CD4-positive, CD25-positive, alpha-beta regulatory T cell (primary cell): ENCODE results near the gene CHMP1B. TPM values are rescaled to one million over a fixed set of nuclear protein-coding genes. Genes with fewer than 3 reads are reported as not detected.

Source experiments
- ATAC-seq, 2 donors: fragments of 150-1000 bp; cut with Tn5 transposase; one replicate each; pipeline ENCODE4 v1.10.0; 2021; ENCODE audit warnings: low read depth in 2 of 2, moderate number of reproducible peaks in 2 of 2, moderate library complexity in 1 of 2
- DNase-seq, 3 donors: peaks; one replicate each; pipeline versions ENCODE4 v3.0.0 to v3.0.0-alpha.2; 2012 to 2022; ENCODE audit warnings: mixed read lengths in 1 of 3
- H3K27ac ChIP-seq: one replicate; pipeline ENCODE4 v1.7.0; 2013; ENCODE audit warnings: mild to moderate bottlenecking, low read length; ENCODE audit not compliant: insufficient read depth, poor library complexity, severe bottlenecking
- H3K27me3 ChIP-seq: one replicate; pipeline ENCODE4 v1.7.0; 2013; ENCODE audit warnings: low read length; ENCODE audit not compliant: control insufficient read depth, insufficient read depth
- H3K36me3 ChIP-seq: one replicate; pipeline ENCODE4 v1.7.0; 2013; ENCODE audit warnings: mild to moderate bottlenecking, low read length, moderate library complexity; ENCODE audit not compliant: control insufficient read depth, insufficient read depth
- H3K4me1 ChIP-seq: 2 replicates; pipeline ENCODE4 v1.7.0; 2013; ENCODE audit warnings: mild to moderate bottlenecking, low read length; ENCODE audit not compliant: insufficient read depth, control insufficient read depth, poor library complexity, severe bottlenecking
- H3K4me3 ChIP-seq: one replicate; pipeline ENCODE4 v1.7.0; 2013; ENCODE audit warnings: low read depth, mild to moderate bottlenecking, low read length, moderate library complexity
- H3K9me3 ChIP-seq, 2 experiments: 1 replicate in 1 of 2; 2 replicates in 1 of 2; pipeline ENCODE4 v1.7.0; 2013; ENCODE audit warnings: low read length in 2 of 2, mild to moderate bottlenecking in 1 of 2, moderate library complexity in 1 of 2; ENCODE audit not compliant: control insufficient read depth in 2 of 2
- H3K27ac Mint-ChIP-seq, 3 donors: one replicate each; pipeline ENCODE4 v1.8.0; 2020 to 2022; ENCODE audit warnings: mild to moderate bottlenecking in 3 of 3, mixed read lengths in 3 of 3, moderate library complexity in 2 of 3
- H3K27me3 Mint-ChIP-seq: one replicate; pipeline ENCODE4 v1.8.0; 2022; ENCODE audit warnings: mild to moderate bottlenecking, mixed read lengths
- H3K36me3 Mint-ChIP-seq: one replicate; pipeline ENCODE4 v1.8.0; 2020; ENCODE audit warnings: mixed read lengths
- H3K4me1 Mint-ChIP-seq, 4 donors: one replicate each; pipeline ENCODE4 v1.8.0; 2020 to 2022; ENCODE audit warnings: mixed read lengths in 4 of 4, mild to moderate bottlenecking in 1 of 4
- H3K4me3 Mint-ChIP-seq, 4 donors: one replicate each; pipeline ENCODE4 v1.8.0; 2020 to 2022; ENCODE audit warnings: mild to moderate bottlenecking in 4 of 4, mixed read lengths in 4 of 4, moderate library complexity in 3 of 4
- H3K9me3 Mint-ChIP-seq, 7 donors: one replicate each; pipeline ENCODE4 v1.8.0; 2020 to 2022; ENCODE audit warnings: mixed read lengths in 7 of 7, mild to moderate bottlenecking in 3 of 7, moderate library complexity in 2 of 7
- polyA plus RNA-seq, 4 donors: library from polyadenylated mRNA; unstranded; fragments of 300-500 nt; fragmentation: Illumina TruSeq; gene quantifications; one replicate each; pipeline ENCODE4 v1.2.3, GENCODE V29; 2021
- total RNA-seq: library from RNA; stranded (reverse); gene quantifications from one replicate; pipeline ENCODE4 v1.2.3, GENCODE V29; 2022

Gene CHMP1B
- total and polyA plus RNA-seq, 5 donors from 2014 or later: 55.4 to 113 (median 67.6) TPM

DNA sequence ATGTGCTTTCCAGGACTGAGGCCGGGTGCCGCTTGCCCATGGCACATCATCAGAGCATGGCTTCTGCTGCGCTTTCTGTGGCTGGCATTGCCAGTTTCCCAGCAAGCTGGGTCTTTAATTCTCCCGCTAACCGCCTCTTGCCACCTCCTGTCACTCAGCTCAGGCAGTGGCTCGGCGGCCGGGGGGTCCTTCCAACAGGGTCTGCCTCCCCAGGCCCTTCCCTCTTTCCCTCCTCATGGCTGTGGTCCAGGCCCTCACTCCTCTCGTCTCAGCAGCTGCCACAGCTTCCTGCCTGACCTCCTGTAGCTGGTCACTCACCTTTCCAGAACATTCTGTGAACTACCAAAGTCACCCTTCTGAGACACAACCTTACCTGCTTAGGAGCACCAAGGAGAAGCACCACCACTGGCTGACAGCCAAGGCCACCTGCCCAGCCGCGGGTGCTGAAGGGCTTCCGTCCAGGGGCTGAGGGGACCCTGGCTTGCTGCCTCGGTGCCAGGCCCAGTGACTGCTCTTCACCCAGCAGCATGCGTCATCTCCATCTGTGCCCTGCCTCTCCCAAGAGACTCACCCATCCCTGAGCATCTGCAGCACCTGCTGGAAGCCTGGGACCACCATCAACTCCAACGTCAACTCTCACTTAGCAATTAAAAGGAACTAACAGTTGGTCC, 22.6 kb downstream of the CHMP1B start:
- H3K27ac Mint-ChIP-seq: no peak overlapping the region
- peaks cover 4% of the 10 kb centered on the region for H3K27me3 Mint-ChIP-seq
- peaks cover 5% of the 10 kb centered on the region for H3K36me3 Mint-ChIP-seq
- H3K4me3 ChIP-seq: no peak overlapping the region
- H3K4me1 ChIP-seq: no peaks in the 10 kb centered on the region
- no peaks in the 10 kb centered on the region for H3K9me3 ChIP-seq
- H3K9me3 Mint-ChIP-seq: no peaks in the 10 kb centered on the region
- H3K4me1 Mint-ChIP-seq: no peaks in the 10 kb centered on the region
- ATAC-seq (no peak), DNase-seq (no peak)
- H3K27me3 ChIP-seq: no peaks in the 10 kb centered on the region
- peaks cover 6% of the 10 kb centered on the region for H3K36me3 ChIP-seq
- H3K4me3 Mint-ChIP-seq: no peak overlapping the region
- no peak overlapping the region for H3K27ac ChIP-seq

DNA sequence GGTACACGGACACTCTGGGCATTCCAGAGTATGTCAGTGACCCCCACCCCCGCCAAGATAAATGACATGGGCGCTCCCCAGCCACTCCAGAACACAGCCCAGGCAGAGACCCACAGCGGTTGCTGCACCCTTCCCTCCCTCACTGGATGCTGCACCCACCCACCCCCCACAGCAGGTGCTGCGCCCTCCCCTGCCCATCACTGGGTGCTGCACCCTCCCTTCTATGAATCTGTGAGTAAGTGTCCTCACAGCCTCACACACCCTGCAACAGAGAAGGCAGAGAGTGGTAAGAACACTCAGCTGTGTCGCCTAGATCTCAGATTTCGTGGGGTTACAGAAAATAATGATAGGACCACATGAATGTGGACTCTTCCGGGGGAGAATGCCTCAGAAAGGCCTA, 23.5 kb downstream of the CHMP1B start:
- Mint-ChIP-seq H3K4me1 (no peaks in the 10 kb centered on the region), H3K4me3 (no peak overlapping the region), H3K36me3 (peaks cover 5% of the 10 kb centered on the region), H3K27ac (no peak overlapping the region), H3K9me3 (no peaks in the 10 kb centered on the region), H3K27me3 (peaks cover 4% of the 10 kb centered on the region)
- Histone ChIP-seq H3K4me3 (no peak overlapping the region), H3K9me3 (no peaks in the 10 kb centered on the region), H3K36me3 (peaks cover 6% of the 10 kb centered on the region), H3K27me3 (no peaks in the 10 kb centered on the region), H3K27ac (no peak overlapping the region), H3K4me1 (no peaks in the 10 kb centered on the region)
- no peak for ATAC-seq
- no peak for DNase-seq

DNA sequence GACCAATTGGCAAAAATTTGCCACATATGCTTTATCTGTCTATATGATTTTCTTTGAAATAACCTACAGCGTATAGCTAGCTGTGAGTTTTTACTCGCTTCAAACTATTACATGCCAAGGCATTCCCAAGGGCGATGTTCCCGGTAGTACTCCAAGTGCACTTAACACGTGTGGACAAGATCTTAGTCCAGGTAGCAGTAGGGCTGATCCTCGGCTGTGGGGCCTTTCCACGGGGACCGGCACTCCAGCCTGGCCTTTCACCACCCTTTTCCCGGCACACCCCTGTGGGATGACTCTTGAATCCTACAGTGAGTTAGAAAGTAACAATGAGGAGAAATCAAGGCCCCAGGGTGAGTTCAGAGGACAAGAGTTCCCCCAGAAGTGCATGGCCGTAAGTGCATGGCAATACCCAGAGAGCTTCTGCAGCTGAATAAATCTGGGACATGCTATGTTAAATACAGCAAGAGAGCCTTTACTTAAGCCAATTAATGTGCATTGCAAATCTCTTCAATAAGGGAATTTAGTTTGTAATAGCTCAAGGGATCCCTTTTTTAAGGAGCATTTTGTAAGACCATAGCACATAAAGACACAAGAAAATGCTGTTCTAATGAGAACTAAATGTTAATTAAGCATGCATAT, 26.4 kb downstream of the CHMP1B start:
- Mint-ChIP-seq H3K4me3 (no peak overlapping the region), H3K4me1 (no peaks in the 10 kb centered on the region), H3K9me3 (no peaks in the 10 kb centered on the region), H3K27me3 (no peaks in the 10 kb centered on the region), H3K36me3 (peaks cover 21% of the 10 kb centered on the region), H3K27ac (no peak overlapping the region)
- Histone ChIP-seq H3K4me1 (no peaks in the 10 kb centered on the region), H3K36me3 (peaks cover 8% of the 10 kb centered on the region), H3K27me3 (no peaks in the 10 kb centered on the region), H3K27ac (no peak overlapping the region), H3K9me3 (no peaks in the 10 kb centered on the region), H3K4me3 (no peak overlapping the region)
- ATAC-seq (no peak), DNase-seq (no peak)

DNA sequence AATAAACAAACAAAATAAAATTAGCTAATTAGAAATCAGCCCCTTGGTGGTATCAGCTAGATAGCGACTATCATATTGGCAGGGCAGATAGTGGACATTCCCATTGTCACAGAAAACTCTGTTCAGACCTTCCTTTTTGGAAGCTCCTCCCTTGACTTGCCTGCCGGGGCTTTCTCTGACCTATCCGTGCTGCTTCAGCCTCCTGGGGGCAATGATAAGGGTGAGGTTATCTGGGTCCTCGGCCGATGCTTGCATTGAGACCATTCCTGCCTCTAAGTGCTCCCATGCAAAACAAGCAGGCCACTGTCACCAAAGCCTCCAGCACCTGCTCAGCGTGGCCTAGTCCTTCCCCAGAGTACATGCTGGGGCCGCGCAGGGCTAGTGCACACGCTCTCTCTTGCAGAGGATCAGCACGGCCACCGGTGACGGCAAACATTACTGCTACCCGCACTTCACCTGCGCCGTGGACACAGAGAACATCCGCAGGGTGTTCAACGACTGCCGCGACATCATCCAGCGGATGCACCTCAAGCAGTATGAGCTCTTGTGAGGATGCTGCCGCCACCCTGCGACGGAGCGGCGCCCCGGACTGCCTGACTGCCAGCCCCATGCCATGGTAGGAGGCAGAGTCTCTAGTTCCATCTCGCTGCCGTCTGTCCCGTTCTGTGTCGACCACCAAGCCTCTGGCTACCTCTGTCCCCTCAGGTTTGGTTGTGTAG, 29.5 kb downstream of the CHMP1B start:
- H3K36me3 ChIP-seq: peaks cover 30% of the 10 kb centered on the region
- Mint-ChIP-seq H3K36me3 (peaks cover 33% of the 10 kb centered on the region), H3K9me3 (no peaks in the 10 kb centered on the region), H3K27ac (peak overlapping the region in 1 of 3 donors; percentile 62), H3K4me3 (no peak overlapping the region), H3K27me3 (no peaks in the 10 kb centered on the region), H3K4me1 (no peaks in the 10 kb centered on the region)
- H3K4me3 ChIP-seq: no peak overlapping the region
- ATAC-seq (no peak), DNase-seq (no peak)
- no peaks in the 10 kb centered on the region for H3K27me3 ChIP-seq
- H3K4me1 ChIP-seq: no peaks in the 10 kb centered on the region
- H3K27ac ChIP-seq: no peak overlapping the region
- no peaks in the 10 kb centered on the region for H3K9me3 ChIP-seq

DNA sequence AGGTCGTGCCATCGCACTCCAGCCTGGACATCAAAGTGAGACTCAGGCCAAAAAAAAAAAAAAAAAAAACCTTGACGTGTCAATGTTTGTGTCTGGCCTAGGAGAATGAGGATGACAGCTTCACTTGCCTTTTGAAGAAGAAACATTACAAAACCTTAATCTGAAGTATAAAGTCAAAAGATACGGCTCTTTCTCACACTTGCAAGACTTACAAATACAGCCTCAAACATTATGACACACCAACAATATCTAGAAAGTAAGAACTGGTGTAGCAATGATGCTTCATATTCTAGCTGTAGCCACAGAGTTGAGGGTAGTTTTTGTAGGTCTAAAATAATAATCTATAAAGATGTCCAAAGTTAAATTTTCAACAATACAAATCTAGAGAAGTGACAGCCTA, 31.4 kb downstream of the CHMP1B start:
- no peak overlapping the region for H3K4me3 Mint-ChIP-seq
- no peak overlapping the region for H3K27ac Mint-ChIP-seq
- no peaks in the 10 kb centered on the region for H3K27me3 ChIP-seq
- H3K4me3 ChIP-seq: no peak overlapping the region
- no peaks in the 10 kb centered on the region for H3K9me3 Mint-ChIP-seq
- H3K4me1 ChIP-seq: no peaks in the 10 kb centered on the region
- ATAC-seq (no peak), DNase-seq (no peak)
- H3K36me3 Mint-ChIP-seq: peaks cover 40% of the 10 kb centered on the region
- H3K36me3 ChIP-seq: peaks cover 43% of the 10 kb centered on the region
- H3K4me1 Mint-ChIP-seq: peaks cover 0 to 5% (median 0%) of the 10 kb centered on the region in 4 donors
- no peak overlapping the region for H3K27ac ChIP-seq
- no peaks in the 10 kb centered on the region for H3K27me3 Mint-ChIP-seq
- no peaks in the 10 kb centered on the region for H3K9me3 ChIP-seq

DNA sequence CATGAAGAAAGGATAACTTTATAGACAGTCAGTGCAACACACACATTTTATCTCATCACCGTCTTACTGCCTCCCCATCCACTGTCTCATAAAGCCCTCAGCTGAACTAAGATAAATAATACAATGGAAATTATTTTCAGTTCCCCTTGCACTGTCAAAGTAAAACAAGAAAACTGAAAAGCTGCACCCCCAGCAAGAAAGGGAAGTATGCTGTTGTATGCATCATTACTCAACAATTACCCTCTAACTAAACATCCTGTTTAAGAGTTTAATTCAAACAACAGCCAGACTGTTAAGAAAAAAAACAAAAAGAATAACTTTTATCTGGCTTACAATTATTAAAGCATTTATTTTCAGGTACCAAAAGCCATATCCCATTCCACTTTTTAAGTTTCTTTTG, 31.9 kb downstream of the CHMP1B start:
- Histone ChIP-seq H3K27ac (no peak overlapping the region), H3K27me3 (no peaks in the 10 kb centered on the region), H3K36me3 (peaks cover 45% of the 10 kb centered on the region), H3K9me3 (no peaks in the 10 kb centered on the region), H3K4me1 (no peaks in the 10 kb centered on the region), H3K4me3 (no peak overlapping the region)
- ATAC-seq (no peak), DNase-seq (no peak)
- H3K4me3 Mint-ChIP-seq: no peak overlapping the region
- no peak overlapping the region for H3K27ac Mint-ChIP-seq
- H3K4me1 Mint-ChIP-seq: peaks cover 0 to 7% (median 0%) of the 10 kb centered on the region in 4 donors
- H3K27me3 Mint-ChIP-seq: no peaks in the 10 kb centered on the region
- peaks cover 45% of the 10 kb centered on the region for H3K36me3 Mint-ChIP-seq
- H3K9me3 Mint-ChIP-seq: no peaks in the 10 kb centered on the region

DNA sequence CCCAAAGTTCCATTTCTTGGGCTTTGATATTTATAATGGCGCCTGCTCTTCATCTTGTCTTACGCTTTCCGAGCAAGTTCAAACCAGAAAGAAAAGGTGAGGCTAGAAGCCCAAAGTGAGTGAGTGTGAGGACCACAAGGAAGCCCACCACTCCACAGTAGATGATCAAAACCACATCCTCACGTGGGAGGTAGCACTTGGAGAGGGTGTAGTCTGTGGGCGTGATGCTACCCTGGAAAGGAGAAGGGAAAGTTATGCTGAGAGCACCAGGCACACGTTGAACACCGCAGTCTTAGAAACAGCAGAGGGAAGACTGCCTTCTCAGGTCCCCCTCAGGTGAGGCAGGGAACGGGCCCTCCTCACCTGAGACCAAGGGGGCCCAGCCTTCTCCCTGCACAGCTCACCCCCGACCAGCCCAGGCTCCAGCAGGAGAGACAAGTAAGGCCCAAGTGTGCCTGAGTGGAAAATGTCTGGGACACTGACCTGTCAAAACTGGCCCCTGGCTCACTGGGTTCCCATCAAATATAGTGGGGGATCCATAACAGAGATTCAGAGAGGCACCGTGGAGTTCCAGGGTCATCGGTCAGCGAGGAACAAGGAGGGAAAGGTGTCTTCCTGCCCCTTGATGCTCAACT, 33.3 kb downstream of the CHMP1B start:
- H3K27ac ChIP-seq: no peak overlapping the region
- ATAC-seq (no peak), DNase-seq (no peak)
- H3K4me1 Mint-ChIP-seq: peaks cover 0 to 7% (median 0%) of the 10 kb centered on the region in 4 donors
- peaks cover 54% of the 10 kb centered on the region for H3K36me3 Mint-ChIP-seq
- no peak overlapping the region for H3K4me3 Mint-ChIP-seq
- no peak overlapping the region for H3K4me3 ChIP-seq
- peaks cover 57% of the 10 kb centered on the region for H3K36me3 ChIP-seq
- no peaks in the 10 kb centered on the region for H3K27me3 ChIP-seq
- H3K9me3 ChIP-seq: no peaks in the 10 kb centered on the region
- H3K9me3 Mint-ChIP-seq: no peaks in the 10 kb centered on the region
- H3K27ac Mint-ChIP-seq: peak overlapping the region in 2 of 3 donors; percentile 82
- no peaks in the 10 kb centered on the region for H3K4me1 ChIP-seq
- H3K27me3 Mint-ChIP-seq: no peaks in the 10 kb centered on the region
